GM19438 (cell line): Measurements from ENCODE around the gene FADS2.

Source experiments
- ATAC-seq: cut with Tn5 transposase; IDR thresholded peaks from one replicate; pipeline ENCODE4 v1.9.1; 2021; ENCODE audit warnings: low read depth; ENCODE audit not compliant: unreplicated experiment

The FADS2 gene

DNA sequence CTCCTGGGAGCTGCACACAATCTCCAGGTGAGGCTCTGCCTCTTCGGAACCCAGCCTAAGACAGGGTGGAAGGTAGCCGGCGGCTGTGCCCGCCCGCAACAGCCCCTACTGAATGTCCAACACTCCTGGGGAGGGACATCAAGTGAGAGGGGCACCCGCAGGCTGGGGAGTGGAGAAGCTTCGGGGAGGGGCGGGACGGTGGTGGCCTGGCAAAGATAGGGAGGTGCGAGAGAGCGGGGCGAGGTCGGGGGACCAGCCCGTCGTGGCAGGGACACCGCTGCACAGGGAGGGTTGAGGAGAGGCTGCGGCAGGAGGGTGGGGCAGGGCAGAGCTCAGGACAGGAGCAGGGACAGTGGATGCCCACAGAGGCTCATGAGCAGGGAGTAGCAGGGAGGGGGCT, 72.2 kb downstream of the FADS2 start:
- ATAC-seq = no peak

DNA sequence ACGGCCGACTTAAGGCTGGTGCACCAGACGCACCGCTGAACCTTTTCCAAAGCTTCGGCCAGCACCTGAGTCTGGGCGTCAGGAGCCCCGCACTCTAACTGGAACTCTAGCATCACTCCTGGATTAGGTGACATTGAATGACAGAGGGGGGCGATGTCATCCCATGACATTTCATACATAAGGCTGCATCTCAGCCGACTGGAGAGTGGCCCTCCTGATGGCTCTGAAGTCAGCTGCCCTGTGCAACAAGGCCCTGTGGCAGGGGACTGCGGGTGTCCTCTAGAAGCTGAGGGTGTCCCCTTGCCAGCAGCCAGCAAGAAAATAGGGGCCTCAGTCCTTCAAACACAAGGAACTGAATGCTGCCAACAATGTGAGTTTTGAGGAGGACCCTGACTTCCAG, 73.3 kb downstream of the FADS2 start:
- no peak for ATAC-seq

DNA sequence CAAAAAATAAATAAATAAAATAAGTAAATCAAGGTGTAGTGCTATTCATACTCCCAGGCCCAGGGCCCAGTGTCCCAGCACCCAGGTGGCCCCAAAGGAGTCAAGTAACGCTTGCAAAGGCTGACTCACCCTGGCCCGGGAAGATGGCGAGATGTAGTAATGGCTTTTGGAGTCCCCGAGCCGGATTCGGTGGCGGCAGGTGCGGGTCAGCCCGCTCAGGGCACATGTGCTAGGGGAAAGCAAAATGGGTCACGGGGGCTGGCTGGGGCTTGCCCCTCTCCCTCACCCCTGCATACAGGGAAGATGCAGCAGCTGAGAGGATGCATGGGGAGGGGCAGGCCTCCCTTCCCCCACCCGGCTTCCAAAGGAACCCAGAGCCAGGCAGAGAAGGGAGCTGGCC, 74.2 kb downstream of the FADS2 start:
- no peak for ATAC-seq

DNA sequence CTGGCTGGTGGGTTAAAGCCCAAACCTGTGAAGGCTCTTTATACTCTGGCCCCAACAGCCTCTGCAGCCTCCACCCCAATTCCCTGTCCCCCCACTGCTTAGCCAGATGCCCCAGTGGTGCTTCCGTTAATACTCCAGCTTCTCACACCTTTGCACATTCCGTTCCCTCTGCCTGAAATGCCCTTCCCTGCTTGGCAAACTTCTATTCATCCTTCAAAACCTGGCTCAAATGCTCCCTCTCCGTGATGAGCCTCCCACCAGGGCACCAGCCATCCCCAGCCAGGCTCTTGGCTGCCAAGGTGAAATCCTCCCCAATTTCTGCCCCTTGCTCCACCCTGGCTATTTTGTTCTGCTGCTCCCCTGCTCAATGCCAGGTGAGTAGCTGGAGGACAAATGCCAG, 75.7 kb downstream of the FADS2 start:
- no peak for ATAC-seq

DNA sequence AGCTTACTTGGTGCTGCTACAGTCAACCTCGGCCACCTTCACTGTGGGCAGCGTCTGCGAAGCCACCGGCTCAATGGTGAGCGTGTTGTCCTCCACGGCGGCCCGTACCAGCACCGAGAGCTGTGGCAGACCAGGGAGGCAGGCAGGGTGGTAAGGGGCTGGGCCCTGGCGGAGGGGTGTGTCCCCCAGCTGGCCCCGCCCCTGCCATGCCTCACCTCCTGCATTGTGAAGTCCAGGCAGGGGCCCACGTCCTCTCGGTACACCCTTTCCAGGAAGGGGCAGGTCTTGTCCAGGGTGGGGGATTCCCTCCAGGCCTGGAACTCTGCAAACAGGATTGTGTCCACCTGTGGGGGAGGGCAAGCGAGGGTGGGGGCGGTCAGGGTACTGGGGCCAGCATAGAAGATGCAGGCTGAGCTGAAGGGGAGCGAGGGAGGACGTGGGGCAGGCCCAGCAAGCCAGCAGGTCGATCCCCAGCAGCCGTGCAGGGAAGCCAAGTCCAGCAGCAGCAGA, 76.5 kb downstream of the FADS2 start:
- no peak for ATAC-seq

- no peak for ATAC-seq
Measured at GRCh38 chr11:61905067-61905696, 77.1 kb downstream of the FADS2 start.

DNA sequence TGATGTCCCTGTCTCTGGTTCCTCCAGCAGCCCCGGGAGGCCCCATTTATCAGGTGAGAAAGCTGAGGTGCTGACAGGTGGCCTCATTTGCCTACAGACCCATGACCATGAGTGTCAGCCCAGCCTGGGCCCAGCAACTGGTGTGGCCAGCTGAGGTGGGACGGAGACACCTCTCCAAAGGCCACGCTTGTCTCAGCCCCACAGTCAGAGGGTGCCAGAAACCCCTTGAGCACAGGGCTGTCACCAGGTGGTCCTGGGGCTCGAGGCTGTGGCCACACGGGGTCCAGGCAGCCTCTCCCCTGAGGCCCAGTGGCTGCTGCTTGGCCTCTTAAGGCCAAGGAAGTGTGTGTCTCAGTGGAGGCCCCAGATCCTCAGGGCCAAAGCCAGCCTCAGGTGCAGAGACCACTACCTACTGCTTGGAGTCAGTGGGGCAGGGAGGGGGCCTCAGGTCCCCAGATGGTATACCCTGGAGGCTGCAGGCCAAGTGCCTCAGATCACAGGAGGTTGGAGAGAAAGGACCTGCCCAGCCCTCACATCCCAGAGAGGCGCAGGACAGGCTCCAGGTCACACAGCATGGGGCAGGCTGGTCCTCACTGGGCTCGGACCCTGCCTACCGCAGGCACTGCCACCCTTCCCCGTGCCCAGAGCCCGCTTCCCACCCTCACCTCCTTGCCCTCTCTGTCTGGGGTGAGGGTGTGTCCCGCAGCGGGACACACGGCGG, 77.9 kb downstream of the FADS2 start:
- ATAC-seq = no peak

DNA sequence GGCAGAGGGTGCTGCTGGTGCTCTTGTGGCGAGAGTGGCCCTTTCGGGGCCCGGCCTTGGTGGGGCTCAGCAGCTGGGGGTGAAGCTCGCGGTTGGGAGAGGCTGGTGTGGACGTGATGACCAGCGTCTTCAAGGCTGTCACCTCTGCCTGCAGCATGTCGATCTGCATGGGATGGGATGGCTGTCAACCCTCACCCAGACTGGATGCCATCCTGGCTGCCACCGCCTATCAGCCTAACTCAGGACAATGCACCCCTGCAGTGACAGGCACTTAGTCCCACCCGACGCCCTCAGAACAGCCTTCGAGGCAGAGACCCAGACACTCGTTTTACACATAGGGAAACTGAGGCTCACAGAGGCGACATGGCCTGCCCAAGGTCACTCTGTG, 78.4 kb downstream of the FADS2 start:
- no peak for ATAC-seq

DNA sequence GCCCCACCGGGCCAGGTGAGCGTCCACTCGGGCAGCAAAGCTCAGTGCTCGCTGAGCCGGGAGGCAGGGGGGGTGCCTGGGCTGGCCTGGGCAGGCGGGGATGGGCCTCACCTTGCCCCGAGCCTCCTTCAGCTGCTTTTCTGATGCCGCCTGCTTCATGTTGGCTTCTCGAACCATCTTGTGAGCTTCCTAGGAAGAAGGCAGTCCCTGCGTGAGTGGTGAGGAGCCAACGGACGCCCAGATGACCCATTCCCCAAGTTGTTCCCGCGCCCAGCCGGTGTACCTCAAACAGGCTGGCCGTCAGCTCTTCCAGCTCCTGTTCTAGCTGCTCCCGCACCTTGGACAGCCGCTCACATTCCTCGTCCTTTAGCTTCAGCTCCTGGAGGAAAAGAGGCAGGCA, 79.2 kb downstream of the FADS2 start:
- no peak for ATAC-seq

GRCh38 chr11:61907871-61908729, 80.0 kb downstream of the FADS2 start:
- no peak for ATAC-seq

DNA sequence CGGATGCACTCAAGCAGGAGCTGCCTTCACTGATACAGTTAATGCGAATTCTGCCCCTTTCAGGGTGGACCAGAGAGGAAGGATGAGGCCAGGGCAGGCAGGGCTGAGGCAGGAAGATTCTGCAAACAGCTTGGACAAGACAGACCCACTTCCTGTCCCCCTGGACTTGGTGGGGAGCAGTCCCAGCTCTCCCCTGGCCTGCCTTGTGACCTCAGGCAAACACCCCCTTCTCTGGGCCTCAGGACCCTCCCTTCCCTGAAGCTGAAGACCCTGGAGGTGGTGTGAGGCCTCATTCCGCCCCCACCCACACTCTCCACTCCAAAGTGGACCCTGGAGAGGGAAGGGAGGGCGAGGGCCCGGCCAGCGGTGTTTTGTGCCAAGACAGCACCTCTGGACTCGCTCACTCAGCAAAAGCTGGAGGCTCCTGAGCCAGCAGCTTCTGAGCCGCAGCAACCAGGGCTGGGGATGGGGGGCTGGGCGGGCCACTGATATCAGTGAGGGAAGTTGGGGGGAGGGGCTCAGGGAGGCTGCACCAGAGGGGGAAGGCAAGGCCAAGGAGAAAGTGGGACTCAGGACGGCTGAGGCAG, 80.7 kb downstream of the FADS2 start:
- ATAC-seq = no peak

- no peak for ATAC-seq
Measured at GRCh38 chr11:61910187-61911127, 82.4 kb downstream of the FADS2 start.

DNA sequence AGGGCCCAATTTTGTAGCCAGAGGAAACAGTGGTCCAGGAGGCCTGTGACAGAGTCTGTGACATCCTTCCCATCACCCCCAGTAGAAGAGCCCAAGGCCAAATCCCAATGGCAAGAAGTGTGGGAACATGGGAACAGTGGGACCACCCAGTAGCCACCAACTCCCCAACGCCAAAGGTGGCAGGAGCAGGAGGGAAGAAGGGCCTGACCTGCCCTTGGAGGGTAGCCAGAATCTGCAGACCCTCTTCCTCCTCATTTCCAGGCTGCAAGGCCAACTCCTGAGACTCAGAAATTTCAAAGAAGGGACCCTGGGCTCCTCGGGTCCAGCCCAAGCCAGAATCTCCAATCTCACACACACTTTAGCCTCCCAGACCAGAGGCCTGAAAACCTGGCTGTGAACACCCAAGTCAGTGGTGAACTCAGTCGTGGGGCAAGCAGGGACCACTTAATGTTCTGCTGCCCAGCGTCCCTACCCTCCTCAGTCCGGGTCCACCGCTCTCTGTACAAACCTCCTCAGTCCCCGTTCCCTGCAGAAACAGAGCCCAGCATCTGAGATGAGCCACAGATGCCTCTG, 83.1 kb downstream of the FADS2 start:
- no peak for ATAC-seq

DNA sequence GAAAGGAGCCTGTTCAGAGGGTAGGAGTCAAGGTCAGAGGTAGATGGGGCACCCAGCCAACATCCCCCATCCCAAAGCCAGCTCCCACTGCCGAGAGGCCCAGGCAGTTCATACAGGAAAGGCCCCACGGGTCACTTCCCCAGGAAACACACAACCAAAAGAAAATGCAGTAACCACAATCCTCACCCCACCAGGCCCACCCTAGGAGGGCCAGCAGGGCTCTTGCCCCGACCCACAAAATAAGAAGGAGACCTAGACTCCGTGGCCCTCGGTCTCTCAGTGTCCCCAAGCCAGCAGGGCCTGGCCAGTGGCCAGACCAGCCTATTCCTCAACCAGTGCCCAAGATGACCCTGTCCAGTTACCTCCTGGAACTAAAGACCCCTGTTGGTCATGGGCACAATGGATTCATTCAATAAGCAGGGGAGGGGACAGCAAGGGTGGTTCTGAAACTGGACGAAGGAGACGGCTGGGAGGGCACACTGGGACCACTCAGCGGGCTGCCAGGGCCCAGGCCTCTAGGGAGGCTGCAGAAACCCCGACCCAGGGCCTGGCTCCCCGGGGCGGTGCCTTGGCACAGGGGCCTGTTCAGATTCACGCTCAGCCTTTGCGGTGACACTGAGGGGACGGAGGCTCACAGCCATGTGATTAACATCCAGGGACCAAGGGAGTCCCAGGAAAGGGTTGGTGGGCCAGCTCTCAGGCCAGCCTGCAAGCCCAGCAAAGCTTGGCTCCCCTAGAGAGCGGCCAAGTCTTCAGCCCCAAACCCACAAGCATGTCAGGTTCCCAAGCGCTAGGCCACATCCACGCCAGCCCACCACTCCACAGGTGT, 83.8 kb downstream of the FADS2 start:
- no peak for ATAC-seq

DNA sequence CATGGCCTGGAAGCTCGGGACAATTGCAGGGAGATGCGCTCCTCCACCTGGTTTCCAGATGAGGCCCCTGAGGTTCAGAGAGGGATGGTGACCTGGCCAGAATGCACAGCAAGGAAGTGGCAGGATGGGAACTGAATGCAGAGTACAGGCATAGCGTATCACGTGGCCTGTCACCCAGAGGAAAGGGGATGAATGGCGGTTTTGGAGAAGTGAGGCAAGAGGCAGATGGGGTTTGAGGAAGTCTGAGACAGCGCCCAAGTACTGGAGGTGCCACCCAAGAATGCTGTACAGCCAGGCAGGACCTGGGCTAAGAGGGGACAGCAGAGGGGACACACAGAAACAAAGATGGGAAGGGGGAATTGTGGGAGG, 84.4 kb downstream of the FADS2 start:
- ATAC-seq = no peak

GRCh38 chr11:61912991-61913698, 85.0 kb downstream of the FADS2 start:
- no peak for ATAC-seq

DNA sequence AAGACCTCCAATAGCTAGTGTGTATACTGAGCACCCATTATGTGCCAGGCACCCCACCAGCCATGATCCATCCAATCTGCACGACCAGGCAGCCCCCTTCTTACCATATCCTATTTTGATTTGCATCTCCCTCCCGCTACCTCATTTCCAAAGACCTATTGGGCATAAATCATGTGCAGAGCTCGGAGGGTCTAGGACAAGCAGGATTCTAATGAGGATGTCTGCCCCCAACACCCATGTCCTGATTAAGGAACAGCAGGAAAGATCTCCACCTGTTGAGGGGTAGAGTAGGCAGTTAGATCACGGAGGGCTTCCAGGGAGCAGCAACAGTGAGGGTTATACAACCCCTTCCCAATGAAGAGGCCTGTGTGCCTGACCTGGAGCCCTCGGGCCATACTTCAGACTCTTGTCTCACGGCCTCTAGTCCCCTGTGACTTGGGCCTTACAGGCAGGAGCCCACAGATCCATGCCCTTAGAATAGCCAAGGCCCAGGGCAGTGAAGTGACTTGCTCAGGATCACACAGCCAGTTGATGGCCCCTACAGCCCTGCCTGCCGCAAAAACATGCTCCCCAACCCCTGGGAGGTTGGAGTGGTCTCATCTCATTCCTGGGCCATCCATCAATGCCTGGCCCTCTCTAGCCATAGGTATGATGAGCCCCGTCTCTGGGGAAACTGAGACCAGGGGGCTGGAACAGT, 85.7 kb downstream of the FADS2 start:
- no peak for ATAC-seq
